Uterus (tissue), 4 donors: Measurements from ENCODE around the gene TTLL8. TPM values are rescaled to one million over a fixed set of nuclear protein-coding genes. Genes with fewer than 3 reads are reported as not detected.

Experiments
- DNase-seq, 2 donors: peaks; one replicate each; pipeline ENCODE4 v3.0.0-alpha.2; 2019 to 2020
- H3K27ac ChIP-seq, 2 donors: fragments of 200-600 bp; sonication (generic); 1 replicate in 1 of 2; 2 replicates in 1 of 2; pipeline ENCODE4 v1.5.1; 2016 to 2018
- H3K27me3 ChIP-seq, 2 donors: fragments of 200-600 bp; sonication (generic); one replicate each; pipeline ENCODE4 v1.5.1; 2018 to 2019; ENCODE audit warnings: control low read depth in 1 of 2
- H3K36me3 ChIP-seq, 2 donors: fragments of 200-600 bp; sonication (generic); one replicate each; pipeline ENCODE4 v1.5.1; 2019; ENCODE audit warnings: control low read depth in 1 of 2
- H3K4me1 ChIP-seq, 2 donors: fragments of 200-600 bp; sonication (generic); one replicate each; pipeline ENCODE4 v1.5.1; 2018 to 2019; ENCODE audit warnings: control low read depth in 1 of 2
- H3K4me3 ChIP-seq, 2 donors: fragments of 200-600 bp; sonication (generic); 1 replicate in 1 of 2; 2 replicates in 1 of 2; pipeline ENCODE4 v1.5.1; 2018 to 2019; ENCODE audit warnings: mild to moderate bottlenecking in 1 of 2
- H3K9me3 ChIP-seq, 2 donors: fragments of 200-600 bp; sonication (generic); one replicate each; pipeline ENCODE4 v1.5.1; 2019; ENCODE audit warnings: control low read depth in 1 of 2
- CTCF ChIP-seq, 4 experiments: fragments of 200-600 bp in 2 of 4; fragments of 450-650 bp in 2 of 4; sonication (generic) in 2 of 4; IDR thresholded peaks; one replicate each; pipeline ENCODE4 v1.5.1; 2016 to 2019; ENCODE audit warnings: antibody characterized with exemption in 4 of 4, mild to moderate bottlenecking in 2 of 4, moderate library complexity in 1 of 4
- POLR2A ChIP-seq, 2 donors: fragments of 450-650 bp; IDR thresholded peaks; one replicate each; pipeline ENCODE4 v1.6.1; 2016; ENCODE audit warnings: antibody characterized with exemption in 2 of 2, mild to moderate bottlenecking in 1 of 2, moderate library complexity in 1 of 2
- intact Hi-C: fragments of 100-400 bp; cut with DNase I; formaldehyde crosslinking; loops from one replicate; pipeline ENCODE4 v1.15.1; 2023; ENCODE audit warnings: low total_unique reads
- total RNA-seq, 4 donors: library from RNA; depleted of rRNA in 3 of 4; stranded (reverse); fragments of >200 nt in 3 of 4; gene quantifications; one replicate each; pipeline versions ENCODE4 v1.1.0 to v1.2.4, GENCODE V29; 2014 to 2023
- donor health status: DM: yes; HTN: yes; CAD: no.

TTLL8 gene
- total RNA-seq: not detected

- Histone ChIP-seq H3K27ac (no peak within 1 kb of the TSS), H3K4me3 (no peak within 1 kb of the TSS), H3K36me3 (no peaks in the 10 kb centered on the region), H3K9me3 (no peaks in the 10 kb centered on the region), H3K4me1 (no peaks in the 10 kb centered on the region), H3K27me3 (peaks cover 0 to 5% of the 10 kb centered on the region in 2 donors)
- intact Hi-C loops: no loop called here
- no peak for TF ChIP-seq POLR2A (IDR thresholded peaks at IDR 0.05)
- no peak for TF ChIP-seq CTCF (IDR thresholded peaks at IDR 0.05)
- DNase-seq: no peak
Observed at GRCh38 chr22:50058061-50058905, at the start of gene TTLL8. TTLL8 (minus strand) TSS chr22:50058298.

- TF ChIP-seq POLR2A (IDR thresholded peaks at IDR 0.05): no peak
- no peak for TF ChIP-seq CTCF (IDR thresholded peaks at IDR 0.05)
- H3K36me3 ChIP-seq: no peaks in the 10 kb centered on the region
- no peak overlapping the region for H3K4me3 ChIP-seq
- H3K27ac ChIP-seq: no peak overlapping the region
- H3K9me3 ChIP-seq: no peaks in the 10 kb centered on the region
- no peaks in the 10 kb centered on the region for H3K27me3 ChIP-seq
- DNase-seq: no peak
- intact Hi-C loops: no loop called here
- no peaks in the 10 kb centered on the region for H3K4me1 ChIP-seq
Observed at GRCh38 chr22:50107529-50107928, 49.4 kb upstream of the TTLL8 start.

- Histone ChIP-seq H3K9me3 (no peaks in the 10 kb centered on the region), H3K27ac (no peak overlapping the region), H3K4me3 (no peak overlapping the region), H3K27me3 (no peaks in the 10 kb centered on the region), H3K4me1 (no peaks in the 10 kb centered on the region), H3K36me3 (no peaks in the 10 kb centered on the region)
- TF ChIP-seq POLR2A (IDR thresholded peaks at IDR 0.05) (no peak), CTCF (IDR thresholded peaks at IDR 0.05) (no peak)
- DNase-seq: no peak
- intact Hi-C loops: no loop called here
Observed at GRCh38 chr22:50105208-50106100, 47.4 kb upstream of the TTLL8 start.

- no peaks in the 10 kb centered on the region for H3K27me3 ChIP-seq
- H3K27ac ChIP-seq: no peak overlapping the region
- no peaks in the 10 kb centered on the region for H3K4me1 ChIP-seq
- intact Hi-C loops: no loop called here
- no peaks in the 10 kb centered on the region for H3K36me3 ChIP-seq
- H3K4me3 ChIP-seq: no peak overlapping the region
- no peaks in the 10 kb centered on the region for H3K9me3 ChIP-seq
- TF ChIP-seq POLR2A (IDR thresholded peaks at IDR 0.05): no peak
- no peak for TF ChIP-seq CTCF (IDR thresholded peaks at IDR 0.05)
- DNase-seq: no peak
Observed at GRCh38 chr22:50104141-50104544, 46.0 kb upstream of the TTLL8 start.

GRCh38 chr22:50102946-50103345 is 44.8 kb upstream of the TTLL8 start:
- no peaks in the 10 kb centered on the region for H3K4me1 ChIP-seq
- H3K4me3 ChIP-seq: no peak overlapping the region
- no peaks in the 10 kb centered on the region for H3K27me3 ChIP-seq
- H3K36me3 ChIP-seq: no peaks in the 10 kb centered on the region
- intact Hi-C loops: no loop called here
- no peaks in the 10 kb centered on the region for H3K9me3 ChIP-seq
- no peak overlapping the region for H3K27ac ChIP-seq
- no peak for DNase-seq
- no peak for TF ChIP-seq CTCF (IDR thresholded peaks at IDR 0.05)
- no peak for TF ChIP-seq POLR2A (IDR thresholded peaks at IDR 0.05)
